KMS-11 (cell line): ENCODE results near the gene MED22.
"Not testable (repeated sequence)": the region's sequence is repeated elsewhere in the genome, so short reads cannot be mapped to it uniquely, and the experiment has no call there.

Experiments
- H2AFZ ChIP-seq: fragments of 200-600 bp; sonication (generic); 2 replicates; pipeline ENCODE4 v1.6.1; 2016; ENCODE audit warnings: antibody characterized with exemption, mixed run types, low read depth
- H3K27ac ChIP-seq: fragments of 200-600 bp; sonication (generic); 2 replicates; pipeline ENCODE4 v1.6.1; 2016; ENCODE audit warnings: mild to moderate bottlenecking, mixed run types
- H3K27me3 ChIP-seq: fragments of 200-600 bp; sonication (generic); 2 replicates; pipeline ENCODE4 v1.6.1; 2017; ENCODE audit warnings: mild to moderate bottlenecking, low read depth, mixed run types, moderate library complexity; ENCODE audit not compliant: insufficient read depth
- H3K36me3 ChIP-seq: fragments of 200-600 bp; sonication (generic); 2 replicates; pipeline ENCODE4 v1.6.1; 2017; ENCODE audit warnings: mild to moderate bottlenecking, mixed run types; ENCODE audit not compliant: insufficient read depth
- H3K4me1 ChIP-seq: fragments of 200-600 bp; sonication (generic); 2 replicates; pipeline ENCODE4 v1.6.1; 2016; ENCODE audit warnings: mild to moderate bottlenecking, low read depth, mixed run types; ENCODE audit not compliant: poor library complexity, severe bottlenecking
- H3K4me2 ChIP-seq: fragments of 200-600 bp; sonication (generic); 2 replicates; pipeline ENCODE4 v1.7.0; 2016; ENCODE audit warnings: mild to moderate bottlenecking, mixed run types
- H3K4me3 ChIP-seq: fragments of 200-600 bp; sonication (generic); IDR thresholded peaks from 2 replicates; pipeline ENCODE4 v1.6.1; 2017; ENCODE audit warnings: low read depth, low read length, mixed read lengths; ENCODE audit not compliant: insufficient read depth
- H3K79me2 ChIP-seq: fragments of 200-600 bp; sonication (generic); 2 replicates; pipeline ENCODE4 v1.6.1; 2016; ENCODE audit warnings: low read depth, mixed run types; ENCODE audit not compliant: insufficient read depth
- H3K9ac ChIP-seq: fragments of 200-600 bp; sonication (generic); 2 replicates; pipeline ENCODE4 v1.6.1; 2016; ENCODE audit warnings: mild to moderate bottlenecking, mixed run types
- H4K20me1 ChIP-seq: fragments of 200-600 bp; sonication (generic); 2 replicates; pipeline ENCODE4 v1.6.1; 2016; ENCODE audit warnings: mild to moderate bottlenecking, mixed run types; ENCODE audit not compliant: insufficient read depth
- TF ChIP-seq, protein P1 (sequence below): fragments of 200-600 bp; sonication (generic); conservative IDR thresholded peaks from 2 replicates; pipeline ENCODE4 v1.6.1; 2017; ENCODE audit warnings: low read depth, mild to moderate bottlenecking, antibody characterized with exemption, low read length, moderate library complexity, mixed read lengths

MED22 gene

DNA sequence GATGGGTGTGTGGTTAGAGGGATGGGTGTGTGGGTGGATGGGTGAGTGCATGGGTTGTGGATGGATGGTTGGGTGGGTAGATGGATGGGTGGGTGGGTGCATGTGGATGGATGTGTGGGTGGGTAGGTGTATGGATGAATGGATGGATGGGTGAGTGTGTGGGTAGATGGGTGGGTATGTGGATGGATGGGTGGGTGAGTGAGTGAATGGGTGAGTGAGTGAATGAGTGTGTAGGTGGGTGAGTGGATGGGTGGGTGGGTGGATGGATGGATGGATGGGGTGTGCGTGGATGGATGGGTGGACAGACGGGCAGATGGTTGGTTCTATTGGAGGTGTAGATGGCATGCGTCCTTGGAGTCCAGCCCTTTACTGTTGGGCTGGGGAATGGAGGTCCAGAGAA is 45.5 kb upstream of the MED22 start:
- Histone ChIP-seq H3K36me3 (no peaks in the 10 kb centered on the region), H3K4me3 (no peak overlapping the region), H3K27ac (no peak overlapping the region), H2AFZ (no peak overlapping the region), H3K9ac (no peak overlapping the region), H4K20me1 (no peaks in the 10 kb centered on the region), H3K4me2 (no peak overlapping the region), H3K79me2 (no peaks in the 10 kb centered on the region), H3K4me1 (no peaks in the 10 kb centered on the region), H3K27me3 (peaks cover 66% of the 10 kb centered on the region)
- TF ChIP-seq, protein P1, sequence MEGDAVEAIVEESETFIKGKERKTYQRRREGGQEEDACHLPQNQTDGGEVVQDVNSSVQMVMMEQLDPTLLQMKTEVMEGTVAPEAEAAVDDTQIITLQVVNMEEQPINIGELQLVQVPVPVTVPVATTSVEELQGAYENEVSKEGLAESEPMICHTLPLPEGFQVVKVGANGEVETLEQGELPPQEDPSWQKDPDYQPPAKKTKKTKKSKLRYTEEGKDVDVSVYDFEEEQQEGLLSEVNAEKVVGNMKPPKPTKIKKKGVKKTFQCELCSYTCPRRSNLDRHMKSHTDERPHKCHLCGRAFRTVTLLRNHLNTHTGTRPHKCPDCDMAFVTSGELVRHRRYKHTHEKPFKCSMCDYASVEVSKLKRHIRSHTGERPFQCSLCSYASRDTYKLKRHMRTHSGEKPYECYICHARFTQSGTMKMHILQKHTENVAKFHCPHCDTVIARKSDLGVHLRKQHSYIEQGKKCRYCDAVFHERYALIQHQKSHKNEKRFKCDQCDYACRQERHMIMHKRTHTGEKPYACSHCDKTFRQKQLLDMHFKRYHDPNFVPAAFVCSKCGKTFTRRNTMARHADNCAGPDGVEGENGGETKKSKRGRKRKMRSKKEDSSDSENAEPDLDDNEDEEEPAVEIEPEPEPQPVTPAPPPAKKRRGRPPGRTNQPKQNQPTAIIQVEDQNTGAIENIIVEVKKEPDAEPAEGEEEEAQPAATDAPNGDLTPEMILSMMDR = no peak

DNA sequence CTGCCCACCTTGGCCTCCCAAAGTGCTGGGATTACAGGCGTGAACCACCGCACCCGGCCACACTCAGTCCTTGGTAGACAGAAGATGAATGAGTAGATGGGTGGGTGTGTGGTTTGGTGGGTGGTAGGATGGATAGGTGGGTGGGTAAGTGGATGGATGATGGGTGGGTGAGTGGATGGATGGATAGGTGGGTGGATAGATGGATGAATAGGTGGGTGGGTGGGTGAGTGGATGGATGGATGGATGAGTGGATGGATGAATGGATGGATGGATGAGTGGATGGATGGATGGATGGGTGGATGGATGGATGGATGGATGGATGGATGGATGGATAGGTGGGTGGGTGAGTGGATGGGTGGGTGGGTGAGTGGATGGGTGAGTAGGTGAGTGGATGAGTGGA is 44.4 kb upstream of the MED22 start:
- not testable (repeated sequence) for H3K27ac ChIP-seq, H3K9ac ChIP-seq, H3K4me3 ChIP-seq, H3K4me2 ChIP-seq, H2AFZ ChIP-seq, H3K79me2 ChIP-seq, H3K4me1 ChIP-seq, H4K20me1 ChIP-seq, H3K36me3 ChIP-seq
- peaks cover 57% of the 10 kb centered on the region for H3K27me3 ChIP-seq

DNA sequence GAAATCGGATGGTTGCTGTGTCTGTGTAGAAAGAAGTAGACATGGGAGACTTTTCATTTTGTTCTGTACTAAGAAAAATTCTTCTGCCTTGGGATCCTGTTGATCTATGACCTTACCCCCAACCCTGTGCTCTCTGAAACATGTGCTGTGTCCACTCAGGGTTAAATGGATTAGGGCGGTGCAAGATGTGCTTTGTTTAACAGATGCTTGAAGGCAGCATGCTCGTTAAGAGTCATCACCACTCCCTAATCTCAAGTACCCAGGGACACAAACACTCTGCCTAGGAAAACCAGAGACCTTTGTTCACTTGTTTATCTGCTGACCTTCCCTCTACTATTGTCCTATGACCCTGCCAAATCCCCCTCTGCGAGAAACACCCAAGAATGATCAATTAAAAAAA is 43.5 kb upstream of the MED22 start:
- H4K20me1 ChIP-seq, H2AFZ ChIP-seq, H3K4me3 ChIP-seq, H3K9ac ChIP-seq, H3K36me3 ChIP-seq, H3K4me2 ChIP-seq, H3K79me2 ChIP-seq, H3K27ac ChIP-seq, H3K4me1 ChIP-seq: not testable (repeated sequence)
- H3K27me3 ChIP-seq = peaks cover 57% of the 10 kb centered on the region

DNA sequence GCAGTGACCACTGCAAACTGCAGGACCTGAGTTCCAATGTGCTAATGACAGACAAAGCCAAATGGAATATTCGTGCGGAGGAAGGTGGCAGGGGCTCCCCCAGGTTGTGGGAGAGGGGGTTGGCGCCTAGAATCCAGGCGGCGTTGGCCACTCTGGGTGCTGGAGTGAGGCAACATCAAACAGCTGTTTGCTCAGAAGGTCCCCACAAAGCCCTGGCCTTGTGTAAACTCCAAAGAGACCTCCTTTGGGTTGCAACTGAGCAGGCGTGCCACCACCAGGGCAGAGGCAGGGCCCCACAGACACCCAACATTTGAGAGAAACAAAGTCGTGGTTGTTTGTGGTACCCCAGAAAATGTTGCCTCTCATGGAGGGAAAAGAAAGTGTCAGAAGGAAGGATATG is 42.8 kb upstream of the MED22 start:
- no peaks in the 10 kb centered on the region for H3K36me3 ChIP-seq
- H2AFZ ChIP-seq = no peak overlapping the region
- no peaks in the 10 kb centered on the region for H3K79me2 ChIP-seq
- TF ChIP-seq, protein P1 = no peak
- no peak overlapping the region for H3K4me3 ChIP-seq
- H3K4me2 ChIP-seq = no peak overlapping the region
- no peaks in the 10 kb centered on the region for H4K20me1 ChIP-seq
- no peak overlapping the region for H3K27ac ChIP-seq
- H3K9ac ChIP-seq = no peak overlapping the region
- H3K4me1 ChIP-seq = no peaks in the 10 kb centered on the region
- H3K27me3 ChIP-seq = peaks cover 55% of the 10 kb centered on the region

DNA sequence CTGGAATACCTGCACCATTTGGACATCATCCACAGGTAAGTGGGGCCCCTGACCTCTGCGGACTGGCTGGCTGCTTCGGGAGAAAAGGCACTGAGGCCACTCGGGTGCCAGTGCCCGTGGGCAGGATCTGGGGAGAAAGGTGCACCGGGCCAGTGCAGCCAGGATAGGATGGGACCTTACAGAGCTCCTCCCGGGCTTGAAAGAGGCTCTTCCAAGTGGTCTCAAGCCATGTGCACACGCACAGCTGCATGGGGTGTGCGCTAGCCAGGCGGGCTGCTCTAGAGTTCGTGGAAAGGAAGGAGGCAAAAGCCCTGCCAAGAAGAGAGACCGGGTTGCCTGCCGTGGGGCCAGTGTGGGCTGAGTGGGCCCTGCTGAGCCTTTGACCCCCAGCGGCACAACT is 41.6 kb upstream of the MED22 start:
- TF ChIP-seq, protein P1 = no peak
- H3K79me2 ChIP-seq = no peaks in the 10 kb centered on the region
- no peak overlapping the region for H3K27ac ChIP-seq
- no peaks in the 10 kb centered on the region for H3K4me1 ChIP-seq
- H4K20me1 ChIP-seq = no peaks in the 10 kb centered on the region
- no peak overlapping the region for H2AFZ ChIP-seq
- no peaks in the 10 kb centered on the region for H3K36me3 ChIP-seq
- H3K4me2 ChIP-seq = no peak overlapping the region
- peaks cover 46% of the 10 kb centered on the region for H3K27me3 ChIP-seq
- no peak overlapping the region for H3K9ac ChIP-seq
- H3K4me3 ChIP-seq = no peak overlapping the region
